CD4-positive, alpha-beta T cell treated with Interleukin-4 for 1 hour (primary cell): Measurements from ENCODE around the gene PMF1.

ENCODE experiments used
- DNase-seq, 2 donors: peaks; one replicate each; pipeline ENCODE4 v3.0.0-alpha.2; 2020 to 2022

PMF1 gene

GRCh38 chr1:156276532-156276931, 63.7 kb downstream of the PMF1 start:
- no peak for DNase-seq

GRCh38 chr1:156276966-156277381, 64.2 kb downstream of the PMF1 start:
- no peak for DNase-seq

- DNase-seq: no peak
These were observed 67.0 kb downstream of the PMF1 start for GRCh38 chr1:156279837-156280236.

- DNase-seq: peak; percentile 17 to 22
These were observed 68.5 kb downstream of the PMF1 start for GRCh38 chr1:156281281-156281680.

GRCh38 chr1:156281693-156282478, 69.1 kb downstream of the PMF1 start:
- DNase-seq: no peak

GRCh38 chr1:156282479-156283222, 69.8 kb downstream of the PMF1 start, which contains the start of gene SMG5:
Gene SMG5, minus strand, starts transcription at chr1:156282825. Its CDS starts 145 bp downstream, at chr1:156282680.
- DNase-seq: peak; percentile 98

- no peak for DNase-seq
These were observed 70.7 kb downstream of the PMF1 start for GRCh38 chr1:156283521-156283920.

- no peak for DNase-seq
These were observed 71.3 kb downstream of the PMF1 start, which contains the start of gene TMEM79 for GRCh38 chr1:156284112-156284511. Gene TMEM79, plus strand, starts transcription at chr1:156284325. Its CDS starts 902 bp downstream, at chr1:156285227.

- DNase-seq: no peak
These were observed 72.0 kb downstream of the PMF1 start for GRCh38 chr1:156284757-156285156.

GRCh38 chr1:156285437-156285836, 72.6 kb downstream of the PMF1 start:
- no peak for DNase-seq

- DNase-seq: no peak
These were observed 73.3 kb downstream of the PMF1 start for GRCh38 chr1:156286061-156286460.
